Brain microvascular endothelial cell (primary cell): ENCODE measurements around the gene SUCLG2.

Experiments
- DNase-seq: peaks from one replicate; pipeline ENCODE4 v3.0.0-alpha.2; 2020
- H3K27ac ChIP-seq: fragments of 250-450 bp; sonication (Bioruptor Pico); 2 replicates; pipeline ENCODE4 v1.5.1; 2020; ENCODE audit warnings: mild to moderate bottlenecking, moderate library complexity
- H3K27me3 ChIP-seq: fragments of 250-450 bp; sonication (Bioruptor Pico); replicated peaks from 2 replicates; pipeline ENCODE4 v1.5.1; 2020; ENCODE audit warnings: mild to moderate bottlenecking
- H3K36me3 ChIP-seq: fragments of 250-450 bp; sonication (Bioruptor Pico); replicated peaks from 2 replicates; pipeline ENCODE4 v1.5.1; 2020; ENCODE audit warnings: mild to moderate bottlenecking
- H3K4me3 ChIP-seq: 2 replicates; pipeline ENCODE4 v1.5.1; 2011; ENCODE audit warnings: low read depth, mild to moderate bottlenecking, control low read depth, low read length, moderate library complexity
- in situ Hi-C: cut with HindIII; loops from 2 replicates; pipeline ENCODE4 v1.10.0; 2017; ENCODE audit warnings: low sequenced_read_pairs, low pct_ligation_motif_present
- TF ChIP-seq, protein P1 (sequence below): IDR thresholded peaks from 2 replicates; pipeline ENCODE4 v1.5.1; 2011; ENCODE audit warnings: low read depth, mild to moderate bottlenecking, moderate library complexity, low read length, control low read depth, inconsistent platforms; ENCODE audit errors: missing control alignments

The SUCLG2 gene

DNA sequence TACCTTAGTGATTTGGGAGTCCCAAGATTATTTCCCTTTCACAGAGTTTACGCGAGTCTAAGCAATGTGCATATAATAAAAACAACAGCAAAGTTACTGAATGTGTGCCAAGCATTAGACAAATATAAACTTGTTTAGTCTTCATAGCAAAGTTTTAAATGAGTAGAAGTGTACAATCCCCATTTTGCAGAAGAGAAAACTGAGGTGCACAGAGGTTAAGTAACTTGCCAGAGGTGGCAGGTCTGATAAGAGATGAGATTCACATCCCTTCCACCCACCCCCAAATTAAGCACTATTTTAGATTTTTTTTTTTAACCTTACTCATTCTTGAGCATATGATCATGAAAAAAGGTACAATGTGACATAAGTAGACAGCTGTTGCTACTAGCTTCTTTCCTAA lies 2.2 kb upstream of the SUCLG2 start:
- TF ChIP-seq, protein P1, sequence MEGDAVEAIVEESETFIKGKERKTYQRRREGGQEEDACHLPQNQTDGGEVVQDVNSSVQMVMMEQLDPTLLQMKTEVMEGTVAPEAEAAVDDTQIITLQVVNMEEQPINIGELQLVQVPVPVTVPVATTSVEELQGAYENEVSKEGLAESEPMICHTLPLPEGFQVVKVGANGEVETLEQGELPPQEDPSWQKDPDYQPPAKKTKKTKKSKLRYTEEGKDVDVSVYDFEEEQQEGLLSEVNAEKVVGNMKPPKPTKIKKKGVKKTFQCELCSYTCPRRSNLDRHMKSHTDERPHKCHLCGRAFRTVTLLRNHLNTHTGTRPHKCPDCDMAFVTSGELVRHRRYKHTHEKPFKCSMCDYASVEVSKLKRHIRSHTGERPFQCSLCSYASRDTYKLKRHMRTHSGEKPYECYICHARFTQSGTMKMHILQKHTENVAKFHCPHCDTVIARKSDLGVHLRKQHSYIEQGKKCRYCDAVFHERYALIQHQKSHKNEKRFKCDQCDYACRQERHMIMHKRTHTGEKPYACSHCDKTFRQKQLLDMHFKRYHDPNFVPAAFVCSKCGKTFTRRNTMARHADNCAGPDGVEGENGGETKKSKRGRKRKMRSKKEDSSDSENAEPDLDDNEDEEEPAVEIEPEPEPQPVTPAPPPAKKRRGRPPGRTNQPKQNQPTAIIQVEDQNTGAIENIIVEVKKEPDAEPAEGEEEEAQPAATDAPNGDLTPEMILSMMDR: no peak
- in situ Hi-C loops: no loop called here
- H3K27ac ChIP-seq: no peak overlapping the region

DNA sequence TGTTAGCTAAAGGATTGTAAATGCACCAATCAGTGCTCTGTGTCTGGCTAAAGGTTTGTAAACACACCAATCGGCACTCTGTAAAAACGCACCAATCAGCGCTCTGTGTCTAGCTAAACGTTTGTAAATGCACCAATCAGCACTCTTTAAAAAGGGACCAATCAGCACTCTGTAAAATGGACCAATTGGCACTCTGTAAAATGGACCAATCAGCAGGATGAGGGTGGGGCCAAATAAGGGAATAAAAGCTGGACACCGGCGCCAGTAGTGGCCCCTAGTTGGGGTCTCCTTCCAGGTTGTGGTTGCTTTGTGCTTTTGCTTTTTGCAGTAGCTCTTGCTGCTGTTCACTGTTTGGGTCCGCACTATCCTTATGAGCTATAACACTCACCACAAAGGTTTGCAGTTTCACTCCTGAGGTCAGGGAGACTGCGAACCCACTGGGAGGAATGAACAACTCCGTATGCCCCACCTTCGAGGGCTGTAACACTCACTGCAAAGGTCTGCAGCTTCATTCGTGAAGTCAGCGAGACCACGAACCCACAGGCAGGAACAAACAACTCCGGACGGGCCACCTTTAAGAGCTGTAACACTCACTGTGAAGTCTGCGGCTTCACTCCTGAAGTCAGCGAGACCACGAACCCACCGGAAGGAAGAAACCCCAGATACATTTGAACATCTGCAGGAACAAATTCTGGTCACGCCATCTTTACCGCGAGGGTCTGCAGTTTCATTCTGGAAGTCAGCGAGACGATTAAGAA lies 1.1 kb upstream of the SUCLG2 start:
- Histone ChIP-seq H3K36me3 (no peaks in the 10 kb centered on the region), H3K27ac (no peak overlapping the region), H3K27me3 (no peaks in the 10 kb centered on the region), H3K4me3 (no peak overlapping the region)
- in situ Hi-C loops: no loop called here
- TF ChIP-seq, protein P1: no peak
- peak; percentile 5 for DNase-seq

More for the DNA sequence above, 2.2 kb upstream of the SUCLG2 start:
- DNase-seq: no peak
- Histone ChIP-seq H3K27me3 (no peaks in the 10 kb centered on the region), H3K36me3 (no peaks in the 10 kb centered on the region), H3K4me3 (no peak overlapping the region)

DNA sequence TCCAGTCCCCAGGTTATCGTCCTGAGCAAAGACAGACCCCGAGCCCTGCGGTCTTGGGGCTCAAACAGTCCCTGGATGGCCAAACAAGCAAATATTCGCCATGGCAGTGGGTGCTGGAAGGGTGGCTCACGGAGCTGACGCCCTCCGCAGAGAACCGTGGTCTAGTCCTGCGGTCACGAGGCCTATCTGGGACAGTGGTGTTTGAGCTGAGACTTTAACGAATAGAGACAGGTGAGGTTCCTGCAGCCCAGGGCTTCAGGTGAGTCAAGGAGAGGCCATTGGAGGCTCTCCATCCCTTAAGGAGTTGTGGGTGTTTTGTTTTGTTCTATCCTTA lies 399 bp upstream of the SUCLG2 start:
- H3K27me3 ChIP-seq: no peaks in the 10 kb centered on the region
- no peaks in the 10 kb centered on the region for H3K36me3 ChIP-seq
- peak overlapping the region; percentile 87 for H3K27ac ChIP-seq
- TF ChIP-seq, protein P1: no peak
- peak overlapping the region; percentile 73 for H3K4me3 ChIP-seq
- no peak for DNase-seq
- in situ Hi-C loops: no loop called here

DNA sequence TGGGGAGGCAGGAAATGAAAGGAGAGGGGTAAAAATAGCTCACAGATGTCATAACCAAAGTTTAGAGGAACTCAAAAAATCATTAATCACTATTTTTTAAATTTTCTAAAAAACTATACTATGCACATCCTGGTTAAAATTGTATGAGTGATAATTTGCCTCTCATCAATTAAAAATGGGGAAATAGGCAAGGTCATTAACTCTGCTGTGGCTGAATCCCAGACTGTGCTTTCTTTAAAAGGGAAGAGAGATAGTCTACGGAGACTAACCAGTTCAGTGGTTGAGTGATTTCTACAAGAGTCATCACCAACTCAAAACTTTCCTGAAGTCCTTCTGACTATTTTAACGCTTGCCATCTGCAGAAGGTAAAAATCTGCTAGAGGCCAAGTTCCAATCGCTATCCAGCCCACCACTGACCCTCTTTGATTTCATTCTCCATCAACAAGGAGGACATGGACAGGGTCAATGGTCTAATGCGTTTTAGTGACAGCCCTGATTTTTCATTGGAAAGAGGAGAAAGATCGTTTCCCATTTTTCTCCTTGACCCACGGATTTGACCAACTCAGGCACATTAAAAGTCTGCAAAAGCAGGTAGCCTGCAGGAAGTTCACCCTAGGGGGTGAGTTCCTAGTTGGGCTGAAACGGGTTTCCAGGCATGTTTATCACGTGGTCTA lies 850 bp downstream of the SUCLG2 start:
- H3K36me3 ChIP-seq: no peaks in the 10 kb centered on the region
- in situ Hi-C loops: no loop called here
- peak overlapping the region; percentile 73 for H3K4me3 ChIP-seq
- TF ChIP-seq, protein P1: no peak
- DNase-seq: peak; percentile 18
- no peaks in the 10 kb centered on the region for H3K27me3 ChIP-seq
- H3K27ac ChIP-seq: peak overlapping the region; percentile 87

DNA sequence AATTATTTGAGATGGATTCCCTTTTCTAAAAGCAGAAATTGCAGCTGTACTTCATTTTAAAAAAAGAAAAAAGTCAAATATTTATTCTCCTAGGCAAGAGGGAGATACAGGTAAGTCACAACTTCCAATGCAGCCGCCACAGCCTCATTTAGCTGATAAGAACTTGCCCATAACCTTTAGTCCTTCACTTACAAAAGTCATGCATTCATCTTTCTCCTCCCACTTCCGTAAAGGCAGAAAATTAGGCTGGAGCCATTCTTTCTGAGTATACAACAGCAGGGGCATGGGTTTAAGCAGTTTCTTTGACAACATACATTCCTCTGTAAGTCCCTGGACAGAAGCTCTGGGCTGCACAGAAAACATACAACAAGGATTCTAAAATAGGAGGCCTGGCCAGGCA lies 4.3 kb downstream of the SUCLG2 start:
- Histone ChIP-seq H3K27ac (no peak overlapping the region), H3K36me3 (no peaks in the 10 kb centered on the region), H3K4me3 (no peak overlapping the region), H3K27me3 (no peaks in the 10 kb centered on the region)
- in situ Hi-C loops: no loop called here
- TF ChIP-seq, protein P1: no peak
- no peak for DNase-seq
